ENCODE measurements around the gene INHBE.

GRCh38 chr12:57477710-57478681 is 22.9 kb downstream of the INHBE start:
- no peak for TF ChIP-seq CTCF (conservative IDR thresholded peaks at IDR 0.05; ENCODE audit: low read depth in 2 of 2)
- TF ChIP-seq EZH2phosphoT487 (IDR thresholded peaks at IDR 0.05; ENCODE audit: unreplicated experiment): no peak
- no peak for TF ChIP-seq EZH2 (IDR thresholded peaks at IDR 0.05; ENCODE audit: low read depth, unreplicated experiment)
- TF ChIP-seq, protein P1, sequence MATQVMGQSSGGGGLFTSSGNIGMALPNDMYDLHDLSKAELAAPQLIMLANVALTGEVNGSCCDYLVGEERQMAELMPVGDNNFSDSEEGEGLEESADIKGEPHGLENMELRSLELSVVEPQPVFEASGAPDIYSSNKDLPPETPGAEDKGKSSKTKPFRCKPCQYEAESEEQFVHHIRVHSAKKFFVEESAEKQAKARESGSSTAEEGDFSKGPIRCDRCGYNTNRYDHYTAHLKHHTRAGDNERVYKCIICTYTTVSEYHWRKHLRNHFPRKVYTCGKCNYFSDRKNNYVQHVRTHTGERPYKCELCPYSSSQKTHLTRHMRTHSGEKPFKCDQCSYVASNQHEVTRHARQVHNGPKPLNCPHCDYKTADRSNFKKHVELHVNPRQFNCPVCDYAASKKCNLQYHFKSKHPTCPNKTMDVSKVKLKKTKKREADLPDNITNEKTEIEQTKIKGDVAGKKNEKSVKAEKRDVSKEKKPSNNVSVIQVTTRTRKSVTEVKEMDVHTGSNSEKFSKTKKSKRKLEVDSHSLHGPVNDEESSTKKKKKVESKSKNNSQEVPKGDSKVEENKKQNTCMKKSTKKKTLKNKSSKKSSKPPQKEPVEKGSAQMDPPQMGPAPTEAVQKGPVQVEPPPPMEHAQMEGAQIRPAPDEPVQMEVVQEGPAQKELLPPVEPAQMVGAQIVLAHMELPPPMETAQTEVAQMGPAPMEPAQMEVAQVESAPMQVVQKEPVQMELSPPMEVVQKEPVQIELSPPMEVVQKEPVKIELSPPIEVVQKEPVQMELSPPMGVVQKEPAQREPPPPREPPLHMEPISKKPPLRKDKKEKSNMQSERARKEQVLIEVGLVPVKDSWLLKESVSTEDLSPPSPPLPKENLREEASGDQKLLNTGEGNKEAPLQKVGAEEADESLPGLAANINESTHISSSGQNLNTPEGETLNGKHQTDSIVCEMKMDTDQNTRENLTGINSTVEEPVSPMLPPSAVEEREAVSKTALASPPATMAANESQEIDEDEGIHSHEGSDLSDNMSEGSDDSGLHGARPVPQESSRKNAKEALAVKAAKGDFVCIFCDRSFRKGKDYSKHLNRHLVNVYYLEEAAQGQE (IDR thresholded peaks at IDR 0.05; ENCODE audit: unreplicated experiment): no peak
- TF ChIP-seq POLR2AphosphoS5 (IDR thresholded peaks at IDR 0.05; ENCODE audit: low read depth): no peak
- no peak for TF ChIP-seq ZNF114 (CRISPR knock-in tag; IDR thresholded peaks at IDR 0.05)
- no peak for TF ChIP-seq JUNB (IDR thresholded peaks at IDR 0.05; ENCODE audit: unreplicated experiment)
- TF ChIP-seq CREB1 (CRISPR knock-in tag; IDR thresholded peaks at IDR 0.05; ENCODE audit: low read depth): no peak
- no peak for TF ChIP-seq STAT1 (IDR thresholded peaks at IDR 0.05; ENCODE audit: unreplicated experiment)
- TF ChIP-seq NANOG (IDR thresholded peaks at IDR 0.05; ENCODE audit: borderline replicate concordance): no peak
- no peak for TF ChIP-seq ZNF331 (CRISPR knock-in tag; IDR thresholded peaks at IDR 0.05; ENCODE audit: low read depth)
- TF ChIP-seq ETS1 (IDR thresholded peaks at IDR 0.05): no peak
- TF ChIP-seq, protein P2, sequence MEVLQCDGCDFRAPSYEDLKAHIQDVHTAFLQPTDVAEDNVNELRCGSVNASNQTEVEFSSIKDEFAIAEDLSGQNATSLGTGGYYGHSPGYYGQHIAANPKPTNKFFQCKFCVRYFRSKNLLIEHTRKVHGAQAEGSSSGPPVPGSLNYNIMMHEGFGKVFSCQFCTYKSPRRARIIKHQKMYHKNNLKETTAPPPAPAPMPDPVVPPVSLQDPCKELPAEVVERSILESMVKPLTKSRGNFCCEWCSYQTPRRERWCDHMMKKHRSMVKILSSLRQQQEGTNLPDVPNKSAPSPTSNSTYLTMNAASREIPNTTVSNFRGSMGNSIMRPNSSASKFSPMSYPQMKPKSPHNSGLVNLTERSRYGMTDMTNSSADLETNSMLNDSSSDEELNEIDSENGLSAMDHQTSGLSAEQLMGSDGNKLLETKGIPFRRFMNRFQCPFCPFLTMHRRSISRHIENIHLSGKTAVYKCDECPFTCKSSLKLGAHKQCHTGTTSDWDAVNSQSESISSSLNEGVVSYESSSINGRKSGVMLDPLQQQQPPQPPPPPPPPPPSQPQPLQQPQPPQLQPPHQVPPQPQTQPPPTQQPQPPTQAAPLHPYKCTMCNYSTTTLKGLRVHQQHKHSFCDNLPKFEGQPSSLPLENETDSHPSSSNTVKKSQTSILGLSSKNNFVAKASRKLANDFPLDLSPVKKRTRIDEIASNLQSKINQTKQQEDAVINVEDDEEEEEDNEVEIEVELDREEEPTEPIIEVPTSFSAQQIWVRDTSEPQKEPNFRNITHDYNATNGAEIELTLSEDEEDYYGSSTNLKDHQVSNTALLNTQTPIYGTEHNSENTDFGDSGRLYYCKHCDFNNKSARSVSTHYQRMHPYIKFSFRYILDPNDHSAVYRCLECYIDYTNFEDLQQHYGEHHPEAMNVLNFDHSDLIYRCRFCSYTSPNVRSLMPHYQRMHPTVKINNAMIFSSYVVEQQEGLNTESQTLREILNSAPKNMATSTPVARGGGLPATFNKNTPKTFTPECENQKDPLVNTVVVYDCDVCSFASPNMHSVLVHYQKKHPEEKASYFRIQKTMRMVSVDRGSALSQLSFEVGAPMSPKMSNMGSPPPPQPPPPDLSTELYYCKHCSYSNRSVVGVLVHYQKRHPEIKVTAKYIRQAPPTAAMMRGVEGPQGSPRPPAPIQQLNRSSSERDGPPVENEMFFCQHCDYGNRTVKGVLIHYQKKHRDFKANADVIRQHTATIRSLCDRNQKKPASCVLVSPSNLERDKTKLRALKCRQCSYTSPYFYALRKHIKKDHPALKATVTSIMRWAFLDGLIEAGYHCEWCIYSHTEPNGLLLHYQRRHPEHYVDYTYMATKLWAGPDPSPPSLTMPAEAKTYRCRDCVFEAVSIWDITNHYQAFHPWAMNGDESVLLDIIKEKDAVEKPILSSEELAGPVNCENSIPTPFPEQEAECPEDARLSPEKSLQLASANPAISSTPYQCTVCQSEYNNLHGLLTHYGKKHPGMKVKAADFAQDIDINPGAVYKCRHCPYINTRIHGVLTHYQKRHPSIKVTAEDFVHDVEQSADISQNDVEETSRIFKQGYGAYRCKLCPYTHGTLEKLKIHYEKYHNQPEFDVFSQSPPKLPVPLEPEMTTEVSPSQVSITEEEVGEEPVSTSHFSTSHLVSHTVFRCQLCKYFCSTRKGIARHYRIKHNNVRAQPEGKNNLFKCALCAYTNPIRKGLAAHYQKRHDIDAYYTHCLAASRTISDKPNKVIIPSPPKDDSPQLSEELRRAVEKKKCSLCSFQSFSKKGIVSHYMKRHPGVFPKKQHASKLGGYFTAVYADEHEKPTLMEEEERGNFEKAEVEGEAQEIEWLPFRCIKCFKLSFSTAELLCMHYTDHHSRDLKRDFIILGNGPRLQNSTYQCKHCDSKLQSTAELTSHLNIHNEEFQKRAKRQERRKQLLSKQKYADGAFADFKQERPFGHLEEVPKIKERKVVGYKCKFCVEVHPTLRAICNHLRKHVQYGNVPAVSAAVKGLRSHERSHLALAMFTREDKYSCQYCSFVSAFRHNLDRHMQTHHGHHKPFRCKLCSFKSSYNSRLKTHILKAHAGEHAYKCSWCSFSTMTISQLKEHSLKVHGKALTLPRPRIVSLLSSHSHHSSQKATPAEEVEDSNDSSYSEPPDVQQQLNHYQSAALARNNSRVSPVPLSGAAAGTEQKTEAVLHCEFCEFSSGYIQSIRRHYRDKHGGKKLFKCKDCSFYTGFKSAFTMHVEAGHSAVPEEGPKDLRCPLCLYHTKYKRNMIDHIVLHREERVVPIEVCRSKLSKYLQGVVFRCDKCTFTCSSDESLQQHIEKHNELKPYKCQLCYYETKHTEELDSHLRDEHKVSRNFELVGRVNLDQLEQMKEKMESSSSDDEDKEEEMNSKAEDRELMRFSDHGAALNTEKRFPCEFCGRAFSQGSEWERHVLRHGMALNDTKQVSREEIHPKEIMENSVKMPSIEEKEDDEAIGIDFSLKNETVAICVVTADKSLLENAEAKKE (CRISPR knock-in tag; IDR thresholded peaks at IDR 0.05): no peak
